PC-9 (cell line): ENCODE data around the gene PLCL2. TPM values are rescaled to one million over a fixed set of nuclear protein-coding genes. Genes with fewer than 3 reads are reported as not detected.

Experiments used
- BruUV-seq: library from RNA; stranded (reverse); fragments of 400-500 nt; replicated peaks from 2 replicates; lab custom pipeline; 2021; lab: Mats Ljungman, UMichigan
- CTCF ChIA-PET: fragments of 300-600 bp; sonication (Branson Sonifier 250); formaldehyde crosslinking; loops from one replicate; lab custom pipeline; 2022; ENCODE audit warnings: antibody characterized with exemption; lab: Charles Lee
- POLR2A ChIA-PET: fragments of 300-600 bp; sonication (Branson Sonifier 250); formaldehyde crosslinking; loops from one replicate; lab custom pipeline; 2022; ENCODE audit warnings: antibody characterized with exemption; ENCODE audit not compliant: unreplicated experiment; lab: Charles Lee
- DNase-seq, 2 experiments: peaks; one replicate each; pipeline versions ENCODE4 v3.0.0 to v3.0.0-alpha.2; 2015 to 2022; ENCODE audit warnings: mixed read lengths in 1 of 2
- H2AFZ ChIP-seq: fragments of 200-600 bp; sonication (generic); 2 replicates; pipeline ENCODE4 v1.8.1; 2017; ENCODE audit warnings: antibody characterized with exemption
- H3F3A ChIP-seq: fragments of 200-600 bp; sonication (generic); 2 replicates; pipeline ENCODE4 v1.8.1; 2017; ENCODE audit warnings: antibody characterized with exemption, mild to moderate bottlenecking, low read depth; ENCODE audit not compliant: insufficient read depth
- H3K27ac ChIP-seq: fragments of 200-600 bp; sonication (generic); 2 replicates; pipeline ENCODE4 v1.6.1; 2016; ENCODE audit warnings: mixed run types
- H3K27me3 ChIP-seq: fragments of 200-600 bp; sonication (generic); 2 replicates; pipeline ENCODE4 v1.6.1; 2016; ENCODE audit warnings: low read depth, mixed run types; ENCODE audit not compliant: insufficient read depth
- H3K36me3 ChIP-seq: fragments of 200-600 bp; sonication (generic); 2 replicates; pipeline ENCODE4 v1.6.1; 2016; ENCODE audit warnings: low read depth, mixed run types
- H3K4me1 ChIP-seq: fragments of 200-600 bp; sonication (generic); replicated peaks from 2 replicates; pipeline ENCODE4 v1.6.1; 2016; ENCODE audit warnings: mixed run types; ENCODE audit not compliant: insufficient read depth
- H3K4me2 ChIP-seq: fragments of 200-600 bp; sonication (generic); 2 replicates; pipeline ENCODE4 v1.6.1; 2017; ENCODE audit warnings: mixed run types
- H3K4me3 ChIP-seq: fragments of 200-600 bp; sonication (generic); 2 replicates; pipeline ENCODE4 v1.6.1; 2016; ENCODE audit warnings: mixed run types
- H3K79me2 ChIP-seq: fragments of 200-600 bp; sonication (generic); 2 replicates; pipeline ENCODE4 v1.6.1; 2017; ENCODE audit warnings: low read depth, mixed run types
- H3K9me2 ChIP-seq: fragments of 200-600 bp; sonication (generic); 2 replicates; pipeline ENCODE4 v1.8.1; 2017; ENCODE audit warnings: mild to moderate bottlenecking; ENCODE audit not compliant: insufficient read depth
- H3K9me3 ChIP-seq: fragments of 200-600 bp; sonication (generic); 2 replicates; pipeline ENCODE4 v1.8.1; 2016; ENCODE audit warnings: low read depth; ENCODE audit not compliant: insufficient read depth
- H4K20me1 ChIP-seq: fragments of 200-600 bp; sonication (generic); 2 replicates; pipeline ENCODE4 v1.8.1; 2017; ENCODE audit not compliant: insufficient read depth
- EZH2 ChIP-seq: fragments of 200-600 bp; sonication (generic); IDR thresholded peaks from 2 replicates; pipeline ENCODE4 v1.8.0; 2017; ENCODE audit warnings: antibody characterized with exemption, low read depth
- intact Hi-C: fragments of 100-400 bp; cut with micrococcal nuclease; formaldehyde crosslinking; loops from one replicate; pipeline ENCODE4 v1.10.0; 2022; ENCODE audit not compliant: unreplicated experiment
- total RNA-seq: library from RNA; stranded (reverse); gene quantifications from 2 replicates; pipeline ENCODE4 v1.2.3, GENCODE V29; 2021
- TF ChIP-seq, protein P1 (sequence below): fragments of 200-600 bp; sonication (generic); conservative IDR thresholded peaks from 2 replicates; pipeline ENCODE4 v1.6.1; 2017; ENCODE audit warnings: mixed run types, antibody characterized with exemption, mild to moderate bottlenecking, moderate library complexity

The PLCL2 gene
- total RNA-seq, 1 experiment from 2014 or later: 4.6 TPM

DNA sequence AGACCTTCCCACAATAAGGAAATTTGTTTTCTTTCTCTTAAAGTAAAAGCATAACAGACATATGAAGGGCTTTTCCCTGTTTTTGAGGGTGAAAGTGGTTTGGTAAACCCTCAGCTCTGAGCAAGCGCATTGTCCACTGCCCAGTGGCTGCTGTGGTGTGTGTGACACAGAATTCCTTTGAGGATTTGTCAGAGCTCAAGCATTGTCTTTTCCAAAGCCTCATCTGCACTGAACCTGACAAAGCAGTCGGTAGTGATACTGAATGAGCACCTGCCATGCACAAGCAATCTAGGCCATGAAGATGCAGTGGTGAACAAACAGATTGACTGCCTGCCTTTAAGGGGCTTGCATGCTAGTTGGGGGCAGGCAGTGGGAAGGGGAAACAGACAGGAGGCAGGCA, 128.3 kb downstream of the PLCL2 start:
- no TSS peak for BruUV-seq
- Histone ChIP-seq H3K79me2 (no peaks in the 10 kb centered on the region), H3K4me3 (no peak overlapping the region), H3K9me3 (no peaks in the 10 kb centered on the region), H3K27ac (no peak overlapping the region), H2AFZ (no peak overlapping the region), H4K20me1 (no peaks in the 10 kb centered on the region), H3K27me3 (no peaks in the 10 kb centered on the region), H3K4me2 (no peak overlapping the region), H3K9me2 (no peaks in the 10 kb centered on the region), H3K4me1 (no peaks in the 10 kb centered on the region), H3F3A (no peaks in the 10 kb centered on the region), H3K36me3 (no peaks in the 10 kb centered on the region)
- ChIA-PET POLR2A (interaction anchor here (0.7 kb wide), 1 partner anchor 373 kb away, joined by 7 read pairs; no protein-coding TSS in a partner anchor), CTCF (no interaction called here)
- TF ChIP-seq, protein P1, sequence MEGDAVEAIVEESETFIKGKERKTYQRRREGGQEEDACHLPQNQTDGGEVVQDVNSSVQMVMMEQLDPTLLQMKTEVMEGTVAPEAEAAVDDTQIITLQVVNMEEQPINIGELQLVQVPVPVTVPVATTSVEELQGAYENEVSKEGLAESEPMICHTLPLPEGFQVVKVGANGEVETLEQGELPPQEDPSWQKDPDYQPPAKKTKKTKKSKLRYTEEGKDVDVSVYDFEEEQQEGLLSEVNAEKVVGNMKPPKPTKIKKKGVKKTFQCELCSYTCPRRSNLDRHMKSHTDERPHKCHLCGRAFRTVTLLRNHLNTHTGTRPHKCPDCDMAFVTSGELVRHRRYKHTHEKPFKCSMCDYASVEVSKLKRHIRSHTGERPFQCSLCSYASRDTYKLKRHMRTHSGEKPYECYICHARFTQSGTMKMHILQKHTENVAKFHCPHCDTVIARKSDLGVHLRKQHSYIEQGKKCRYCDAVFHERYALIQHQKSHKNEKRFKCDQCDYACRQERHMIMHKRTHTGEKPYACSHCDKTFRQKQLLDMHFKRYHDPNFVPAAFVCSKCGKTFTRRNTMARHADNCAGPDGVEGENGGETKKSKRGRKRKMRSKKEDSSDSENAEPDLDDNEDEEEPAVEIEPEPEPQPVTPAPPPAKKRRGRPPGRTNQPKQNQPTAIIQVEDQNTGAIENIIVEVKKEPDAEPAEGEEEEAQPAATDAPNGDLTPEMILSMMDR: no peak
- intact Hi-C loops: no loop called here
- DNase-seq: peak in 1 of 2 experiments; percentile 9

DNA sequence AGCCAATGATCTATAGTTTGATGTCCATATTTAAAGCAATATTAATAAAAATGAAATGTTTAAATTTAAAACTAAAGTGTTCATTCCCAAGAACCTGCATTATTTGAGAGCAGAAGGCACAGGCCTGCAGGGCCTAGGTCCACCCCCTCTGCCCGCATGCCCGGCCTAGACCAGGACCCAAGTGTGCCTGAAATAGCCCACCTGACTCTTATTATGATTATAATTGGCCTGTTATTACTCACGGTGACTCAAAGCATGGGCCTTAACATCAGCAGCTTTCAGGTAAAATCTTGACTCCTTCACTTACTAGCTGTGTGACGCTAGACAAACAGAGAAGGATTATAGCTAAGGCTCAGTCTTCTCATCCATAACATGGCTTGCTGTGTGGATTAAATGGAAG, 128.8 kb downstream of the PLCL2 start:
- Histone ChIP-seq H3K4me1 (no peaks in the 10 kb centered on the region), H3K9me2 (no peaks in the 10 kb centered on the region), H3K79me2 (no peaks in the 10 kb centered on the region), H4K20me1 (no peaks in the 10 kb centered on the region), H3K36me3 (no peaks in the 10 kb centered on the region), H3F3A (no peaks in the 10 kb centered on the region), H3K9me3 (no peaks in the 10 kb centered on the region), H3K4me2 (no peak overlapping the region), H3K27ac (no peak overlapping the region), H3K27me3 (no peaks in the 10 kb centered on the region), H2AFZ (no peak overlapping the region), H3K4me3 (no peak overlapping the region)
- CTCF ChIA-PET: no interaction called here
- POLR2A ChIA-PET: interaction anchor here (0.6 kb wide), 1 partner anchor 748 kb away, joined by 3 read pairs; the partner anchor contains the start of gene OXNAD1
- no peak for DNase-seq
- intact Hi-C loops: no loop called here
- TF ChIP-seq EZH2: no peak
- TF ChIP-seq, protein P1: no peak
- BruUV-seq: no TSS peak

DNA sequence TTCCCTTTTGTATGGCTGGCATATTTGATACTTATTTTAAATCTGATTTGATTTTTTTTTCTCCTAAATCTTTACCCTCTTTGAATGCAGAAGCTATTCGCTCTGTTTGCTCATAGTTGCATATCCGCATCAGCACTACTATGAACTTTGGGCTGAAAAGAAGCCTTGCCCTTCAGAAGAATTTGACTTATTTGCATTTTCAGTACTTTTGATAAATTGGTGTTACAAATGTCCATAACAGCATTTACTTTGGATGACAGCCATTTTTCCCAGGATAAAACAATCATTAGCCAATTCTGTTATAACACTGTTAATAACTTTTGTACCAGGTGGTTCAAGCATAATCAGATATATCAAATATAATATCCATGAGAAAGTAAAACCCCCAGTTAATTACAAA, 129.5 kb downstream of the PLCL2 start:
- no peaks in the 10 kb centered on the region for H3K4me1 ChIP-seq
- intact Hi-C loops: no loop called here
- H4K20me1 ChIP-seq: no peaks in the 10 kb centered on the region
- no peaks in the 10 kb centered on the region for H3K9me2 ChIP-seq
- no peak for TF ChIP-seq EZH2
- TF ChIP-seq, protein P1: no peak
- POLR2A ChIA-PET: no interaction called here
- H3F3A ChIP-seq: no peaks in the 10 kb centered on the region
- no peak overlapping the region for H3K4me2 ChIP-seq
- DNase-seq: no peak
- no peak overlapping the region for H3K27ac ChIP-seq
- H3K79me2 ChIP-seq: no peaks in the 10 kb centered on the region
- no peaks in the 10 kb centered on the region for H3K27me3 ChIP-seq
- H3K4me3 ChIP-seq: no peak overlapping the region
- no peaks in the 10 kb centered on the region for H3K36me3 ChIP-seq
- H2AFZ ChIP-seq: no peak overlapping the region
- no peaks in the 10 kb centered on the region for H3K9me3 ChIP-seq
- CTCF ChIA-PET: no interaction called here
- BruUV-seq: no TSS peak
